ENCODE data around the gene CNPY2.
"Not testable (repeated sequence)": the region's sequence is repeated elsewhere in the genome, so short reads cannot be mapped to it uniquely, and the experiment has no call there.

CNPY2 gene

GRCh38 chr12:56266693-56267442 is 48.9 kb downstream of the CNPY2 start, which contains the start of gene COQ10A:
COQ10A (plus strand) TSS chr12:56266942; CDS start chr12:56267119, 177 bp downstream.
- peak; percentile 95 for DNase-seq
- in situ Hi-C loops (cut with MboI; ENCODE audit: low pct_unique_long_range_greater_than_20kb, low sequenced_read_pairs): no loop called here

- DNase-seq; in situ Hi-C loops (cut with MboI; ENCODE audit: low pct_unique_long_range_greater_than_20kb, low sequenced_read_pairs): not testable (repeated sequence)
These were observed 49.6 kb downstream of the CNPY2 start for GRCh38 chr12:56266068-56266692.

DNA sequence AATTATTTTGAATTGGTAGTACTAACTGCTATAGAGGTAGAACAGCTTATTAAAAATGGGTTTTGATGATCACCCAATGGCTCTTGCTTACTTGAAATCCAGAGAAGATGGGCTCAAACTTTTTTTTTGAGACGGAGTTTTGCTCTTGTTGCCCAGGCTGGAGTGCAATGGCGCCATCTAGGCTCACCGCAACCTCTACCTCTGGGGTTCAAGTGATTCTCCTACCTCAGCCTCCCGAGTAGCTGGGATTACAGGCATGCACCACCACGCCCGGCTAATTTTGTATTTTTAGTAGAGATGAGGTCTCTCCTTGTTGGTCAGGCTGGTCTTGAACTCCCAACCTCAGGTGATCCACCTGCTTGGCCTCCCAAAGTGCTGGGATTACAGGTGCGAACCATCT is 52.8 kb downstream of the CNPY2 start:
- in situ Hi-C loops (cut with MboI; ENCODE audit: low pct_unique_long_range_greater_than_20kb, low sequenced_read_pairs); DNase-seq: not testable (repeated sequence)

GRCh38 chr12:56261503-56262232 is 54.1 kb downstream of the CNPY2 start:
- in situ Hi-C loops (cut with MboI; ENCODE audit: low pct_unique_long_range_greater_than_20kb, low sequenced_read_pairs): no loop called here
- DNase-seq: no peak

- in situ Hi-C loops (cut with MboI; ENCODE audit: low pct_unique_long_range_greater_than_20kb, low sequenced_read_pairs): no loop called here
- DNase-seq: no peak
These were observed 54.9 kb downstream of the CNPY2 start for GRCh38 chr12:56260921-56261320.

- in situ Hi-C loops (cut with MboI; ENCODE audit: low pct_unique_long_range_greater_than_20kb, low sequenced_read_pairs): no loop called here
These were observed 55.4 kb downstream of the CNPY2 start for GRCh38 chr12:56260380-56260779.

More at GRCh38 chr12:56260380-56260779, 55.4 kb downstream of the CNPY2 start:
- DNase-seq: no peak

All from KBM-7 (cell line).